ENCODE measurements around the gene DAAM2.

Gene DAAM2

DNA sequence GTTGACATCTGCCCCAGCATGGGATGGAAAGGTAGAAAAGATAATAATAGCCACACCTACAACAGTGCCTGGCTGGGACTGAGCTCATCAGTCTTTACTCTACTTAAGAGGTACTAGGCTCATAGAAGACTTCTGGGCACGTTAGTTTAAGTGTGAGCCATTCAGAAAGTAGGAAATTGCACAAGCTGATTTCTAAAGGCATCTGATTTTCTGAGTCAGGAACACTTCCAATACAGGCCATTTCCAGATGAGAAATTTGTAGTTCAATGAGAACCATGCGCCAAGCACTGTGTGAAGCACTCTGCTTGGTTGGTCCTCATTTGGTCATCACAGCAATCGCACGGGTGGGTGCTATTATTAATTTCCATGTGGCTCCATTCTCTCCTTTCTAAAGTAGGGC is 99.8 kb downstream of the DAAM2 start:
- no peak for DNase-seq

DNA sequence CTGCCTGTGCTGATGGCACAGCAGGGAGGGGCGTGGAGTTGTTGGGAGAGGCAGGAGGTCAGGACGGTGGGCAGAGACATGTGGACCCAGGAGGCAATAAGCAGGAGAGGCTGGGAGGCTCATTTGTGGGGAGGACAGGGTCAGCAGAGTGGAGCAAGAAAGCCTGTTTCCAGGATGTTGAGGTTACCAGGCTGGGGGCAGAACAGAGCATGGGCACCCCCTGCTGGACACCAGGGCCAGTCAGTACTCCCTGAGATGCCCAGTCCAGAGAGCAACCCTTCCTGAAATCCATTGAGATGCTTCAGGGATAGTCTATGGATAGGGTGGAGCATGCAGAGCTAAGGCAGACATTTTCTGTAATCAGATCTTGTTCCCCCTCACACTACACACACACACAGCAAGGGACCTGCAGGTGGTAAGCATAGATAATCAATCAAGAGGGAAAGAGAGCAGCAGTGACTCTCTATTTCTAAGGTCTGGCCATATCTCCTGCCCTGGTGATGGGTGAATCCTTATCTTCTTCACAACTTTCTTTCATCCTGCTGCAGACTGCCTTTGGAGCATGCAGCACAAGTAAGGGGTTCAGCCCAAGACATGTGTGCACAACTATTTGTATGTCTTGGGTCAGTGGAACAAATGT is 100.4 kb downstream of the DAAM2 start:
- peak; percentile 44 for DNase-seq

DNA sequence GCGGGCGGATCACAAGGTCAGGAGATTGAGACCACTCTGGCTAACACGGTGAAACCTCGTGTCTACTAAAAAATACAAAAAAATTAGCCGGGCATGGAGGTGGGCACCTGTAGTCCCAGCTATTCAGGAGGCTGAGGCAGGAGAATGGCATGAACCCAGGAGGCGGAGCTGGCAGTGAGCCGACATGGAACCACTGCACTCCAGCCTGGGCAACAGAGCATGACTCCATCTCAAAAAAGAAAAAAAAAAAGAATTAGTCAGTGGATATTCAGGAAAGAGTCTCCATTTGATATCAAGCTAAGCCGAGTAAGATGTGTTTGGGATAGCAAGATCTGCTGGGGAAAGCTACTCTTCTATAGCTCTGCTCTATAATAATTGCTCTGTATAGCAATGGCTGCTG is 101.1 kb downstream of the DAAM2 start:
- no peak for DNase-seq

DNA sequence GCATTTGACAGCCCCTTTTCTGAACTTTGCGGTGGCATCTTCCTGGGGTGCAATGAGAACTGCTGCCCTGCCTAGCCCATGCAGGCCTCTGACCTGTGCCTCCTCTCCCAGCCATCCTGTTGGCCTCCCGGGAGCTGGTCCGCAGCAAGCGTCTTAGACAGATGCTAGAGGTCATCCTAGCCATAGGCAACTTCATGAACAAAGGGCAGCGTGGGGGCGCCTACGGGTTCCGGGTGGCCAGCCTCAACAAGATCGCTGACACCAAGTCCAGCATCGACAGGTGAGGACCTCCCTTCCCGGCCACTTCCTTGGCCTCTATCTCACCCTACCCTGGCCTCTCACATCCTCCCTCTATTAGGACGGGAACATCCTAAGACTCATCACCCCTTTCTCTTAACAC is 104.5 kb downstream of the DAAM2 start:
- no peak for DNase-seq

DNA sequence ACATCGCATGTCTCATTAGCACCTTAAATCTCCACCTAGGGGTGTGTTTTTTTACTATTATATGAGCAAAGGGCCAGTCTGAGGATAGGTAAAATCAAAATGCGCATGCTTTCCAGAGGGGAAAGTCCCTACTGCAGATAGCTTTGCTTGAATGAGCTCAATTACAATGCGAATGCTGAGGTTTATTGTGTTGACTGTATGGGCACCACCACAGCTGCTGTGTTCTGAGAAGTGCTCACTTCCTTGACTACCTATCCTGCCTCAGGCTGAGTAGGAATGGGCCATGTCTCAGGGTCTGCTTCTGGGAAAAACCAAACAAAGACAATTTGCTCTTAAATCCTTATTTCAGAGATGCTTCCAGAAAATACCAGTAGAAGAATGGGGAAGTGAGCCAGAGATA is 105.5 kb downstream of the DAAM2 start:
- DNase-seq: no peak

DNA sequence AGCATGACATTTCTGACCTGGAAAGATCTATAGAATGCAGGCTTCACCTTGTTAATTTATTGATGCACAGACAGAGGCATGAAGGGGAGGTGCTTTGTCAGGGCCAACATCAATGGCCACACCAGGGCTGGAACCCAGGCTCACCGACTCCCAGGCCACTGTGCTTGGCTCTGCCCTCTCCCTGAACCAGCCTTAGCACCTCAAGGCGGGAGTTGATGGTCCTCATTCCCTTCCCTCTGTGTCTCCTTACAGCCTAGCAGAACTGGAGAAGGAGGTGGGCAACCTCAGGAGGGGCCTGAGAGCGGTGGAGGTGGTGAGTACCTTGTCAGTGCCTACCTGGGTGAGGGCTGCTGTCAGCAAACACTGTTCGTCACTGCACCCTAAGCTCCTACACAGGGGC is 106.4 kb downstream of the DAAM2 start:
- DNase-seq: no peak

DNA sequence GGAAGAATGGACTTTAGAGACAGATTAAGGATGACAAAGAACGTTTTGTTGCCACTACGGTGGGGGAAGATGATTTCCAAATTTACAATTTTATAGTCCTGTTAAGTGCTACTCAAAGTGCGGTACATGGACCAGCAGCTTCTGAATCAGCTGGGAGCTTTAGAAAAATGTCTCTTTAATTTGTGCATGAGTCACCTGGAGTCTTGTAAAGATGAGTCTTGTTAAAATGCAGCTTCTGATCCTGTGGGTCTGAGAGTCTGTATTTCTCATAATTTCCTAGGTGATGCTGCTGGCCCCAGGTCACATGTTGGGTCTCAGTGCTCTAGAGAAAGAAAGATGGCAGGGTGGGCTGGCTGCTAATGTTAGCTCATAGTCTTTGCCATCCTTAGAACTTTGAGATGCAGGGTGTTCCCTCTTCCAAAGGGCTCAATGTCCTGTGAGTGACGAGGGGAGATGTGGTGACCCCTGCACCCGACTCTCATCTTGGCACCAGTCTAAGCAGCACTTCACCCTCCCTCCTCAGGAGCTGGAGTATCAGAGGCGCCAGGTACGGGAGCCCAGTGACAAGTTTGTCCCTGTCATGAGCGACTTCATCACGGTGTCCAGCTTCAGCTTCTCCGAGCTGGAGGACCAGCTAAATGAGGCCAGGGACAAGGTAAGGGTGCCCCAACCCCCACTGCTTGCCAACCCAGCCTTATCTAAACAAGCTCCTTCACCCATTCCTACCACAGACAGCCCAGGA is 107.5 kb downstream of the DAAM2 start:
- no peak for DNase-seq

DNA sequence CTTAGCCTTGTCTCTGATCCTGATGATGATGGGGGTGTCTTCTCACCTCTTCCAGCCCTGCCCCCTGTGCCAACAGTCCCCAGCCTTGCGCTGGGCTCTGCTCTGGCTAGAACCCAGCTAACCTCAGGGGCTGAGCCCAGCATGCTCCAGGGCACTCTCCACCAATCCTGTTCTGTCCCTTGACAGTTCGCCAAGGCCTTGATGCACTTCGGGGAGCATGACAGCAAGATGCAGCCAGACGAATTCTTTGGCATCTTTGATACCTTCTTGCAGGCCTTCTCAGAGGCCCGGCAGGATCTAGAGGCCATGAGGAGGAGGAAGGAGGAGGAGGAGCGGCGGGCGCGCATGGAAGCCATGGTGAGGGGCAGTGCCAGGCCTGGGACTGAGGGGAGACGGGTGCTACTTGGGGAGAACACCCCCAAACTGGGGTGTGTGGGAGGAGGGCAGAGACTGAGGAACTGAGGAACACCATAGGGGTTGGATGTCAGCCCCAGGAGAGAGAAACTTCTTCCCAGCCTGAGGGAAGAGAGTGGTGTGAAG is 109.0 kb downstream of the DAAM2 start:
- DNase-seq: no peak

DNA sequence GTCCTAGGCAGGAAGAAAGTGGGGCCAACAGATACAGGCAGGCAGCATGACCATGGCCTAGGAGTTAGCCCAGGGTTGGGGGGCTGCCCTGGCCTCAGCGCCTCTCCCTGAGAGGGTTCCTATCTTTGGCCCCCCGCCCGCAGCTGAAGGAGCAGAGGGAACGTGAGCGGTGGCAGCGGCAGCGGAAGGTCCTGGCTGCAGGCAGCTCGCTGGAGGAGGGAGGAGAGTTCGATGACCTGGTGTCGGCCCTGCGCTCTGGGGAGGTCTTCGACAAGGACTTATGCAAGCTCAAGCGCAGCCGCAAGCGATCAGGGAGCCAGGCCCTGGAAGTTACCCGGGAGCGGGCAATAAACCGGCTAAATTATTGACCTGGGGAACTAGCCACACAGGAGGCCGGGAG is 109.5 kb downstream of the DAAM2 start:
- DNase-seq: no peak

DNA sequence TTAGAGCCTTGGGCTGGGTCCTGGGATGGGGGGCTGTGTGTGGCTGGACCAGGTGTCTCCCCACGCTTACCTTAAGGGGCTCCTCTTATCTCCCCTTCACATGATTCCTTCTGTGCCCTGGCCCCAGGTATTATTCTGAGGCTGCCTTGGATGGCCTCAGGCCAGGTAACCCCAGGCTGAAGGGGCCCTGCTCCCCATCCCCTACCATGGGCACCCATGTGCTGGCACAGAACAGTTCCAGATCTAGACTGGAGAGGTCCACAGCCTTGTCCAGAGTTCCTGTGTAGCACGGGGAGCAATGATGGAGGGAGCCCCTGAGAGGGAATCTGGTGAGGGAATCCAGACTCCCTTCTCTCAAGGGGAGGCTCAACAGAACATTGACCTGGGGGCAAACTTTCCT is 110.0 kb downstream of the DAAM2 start:
- DNase-seq: no peak

DNA sequence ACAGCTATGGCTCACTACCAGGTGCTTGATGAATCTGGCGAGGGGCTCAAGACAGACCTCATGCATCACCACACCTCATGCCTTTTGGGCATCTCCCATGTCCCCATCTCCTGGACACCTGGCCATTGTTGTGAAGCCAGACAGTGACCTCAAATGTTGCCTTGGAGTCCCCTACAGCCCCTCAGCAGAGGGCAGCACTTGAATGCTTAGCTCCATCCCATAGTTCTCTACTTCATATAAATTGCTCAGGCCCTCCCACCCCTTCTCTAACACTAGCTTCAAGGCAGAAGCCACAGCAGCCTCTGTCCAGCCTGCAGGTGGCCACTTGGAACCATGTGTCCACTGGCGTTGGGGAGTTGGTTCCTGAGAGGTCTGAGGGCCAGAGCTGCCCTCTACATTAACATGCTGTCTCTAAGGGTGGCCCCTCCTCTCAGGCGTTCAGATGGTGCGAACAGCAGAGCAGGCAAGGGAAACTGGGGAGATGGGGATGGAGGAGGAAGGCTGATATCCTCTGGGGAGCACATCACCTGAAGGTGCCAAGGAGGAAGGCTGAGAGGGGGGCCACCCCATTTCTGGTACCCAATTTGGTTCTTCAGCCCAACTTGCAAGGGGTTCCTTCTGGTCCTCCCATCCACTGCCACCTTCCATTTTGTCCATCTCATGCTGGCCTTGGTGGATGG is 110.8 kb downstream of the DAAM2 start:
- DNase-seq: no peak

DNA sequence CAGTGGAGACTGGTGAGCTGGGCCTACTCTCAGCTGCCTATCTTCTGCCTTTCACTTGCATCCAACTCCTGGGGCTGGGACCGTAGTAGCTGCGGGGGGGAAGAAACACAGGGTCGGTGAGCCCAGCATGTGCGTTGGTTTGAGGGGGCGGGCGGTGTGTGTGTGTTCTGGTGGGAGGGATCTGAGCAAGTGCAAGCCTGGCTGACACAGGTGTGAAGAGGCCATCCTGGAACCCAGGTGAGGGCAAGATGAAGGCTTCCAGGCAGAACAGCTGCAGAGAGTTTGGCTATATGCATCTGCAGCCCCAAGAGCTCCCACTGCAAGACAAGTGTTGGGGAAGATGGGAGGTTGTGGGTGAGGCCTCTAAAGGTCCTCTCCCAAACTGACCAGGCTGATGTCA is 111.5 kb downstream of the DAAM2 start:
- no peak for DNase-seq

DNA sequence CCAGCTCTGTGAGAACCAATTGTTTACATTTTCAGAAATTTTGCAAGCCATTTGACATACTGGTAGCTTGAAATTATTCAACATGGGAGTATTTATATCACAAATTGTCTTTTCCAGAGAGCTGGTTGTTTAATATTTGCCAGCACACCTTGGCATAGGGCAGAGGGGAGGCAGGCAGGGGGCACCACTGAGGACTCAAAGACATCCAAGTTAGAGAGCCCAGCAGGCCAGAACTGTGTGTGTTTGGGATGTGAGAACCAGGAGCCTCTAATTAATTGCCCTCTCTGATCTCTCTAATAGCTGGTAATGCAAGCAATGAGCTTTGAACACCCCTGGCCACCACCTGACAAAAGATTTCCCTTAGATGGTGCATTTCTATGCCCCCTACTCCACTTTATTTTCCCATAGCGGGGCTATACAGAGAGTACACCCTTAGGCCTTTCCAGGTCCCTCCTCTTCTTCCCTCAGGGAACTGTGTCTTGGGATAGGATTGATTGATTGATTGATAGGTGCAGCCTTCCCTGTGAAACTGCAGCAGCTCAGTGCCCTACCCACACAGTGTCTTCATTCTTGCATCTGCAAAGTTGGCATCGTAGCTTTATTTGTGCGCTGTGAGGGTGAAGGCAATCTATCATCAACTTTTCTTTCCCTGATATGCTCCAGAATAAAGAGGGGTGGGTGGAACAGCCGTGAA is 112.9 kb downstream of the DAAM2 start:
- no peak for DNase-seq

DNA sequence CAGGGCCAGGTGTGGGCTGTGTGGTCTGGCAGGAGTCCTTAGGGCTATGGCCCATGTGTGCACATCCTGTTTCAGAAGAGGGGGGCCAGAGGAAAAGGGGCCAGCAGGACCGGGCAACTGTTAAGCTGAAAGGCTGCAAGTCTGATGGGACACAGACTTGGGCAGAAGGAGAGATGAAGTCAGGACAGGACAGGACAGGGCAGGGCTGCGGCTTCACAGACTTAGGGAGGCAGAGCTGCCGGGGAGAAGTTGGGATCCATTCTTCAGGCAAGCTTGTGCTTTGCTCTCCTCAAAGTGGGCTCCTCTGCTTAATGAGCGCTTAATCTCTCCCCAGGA is 113.4 kb downstream of the DAAM2 start:
- DNase-seq: no peak

DNA sequence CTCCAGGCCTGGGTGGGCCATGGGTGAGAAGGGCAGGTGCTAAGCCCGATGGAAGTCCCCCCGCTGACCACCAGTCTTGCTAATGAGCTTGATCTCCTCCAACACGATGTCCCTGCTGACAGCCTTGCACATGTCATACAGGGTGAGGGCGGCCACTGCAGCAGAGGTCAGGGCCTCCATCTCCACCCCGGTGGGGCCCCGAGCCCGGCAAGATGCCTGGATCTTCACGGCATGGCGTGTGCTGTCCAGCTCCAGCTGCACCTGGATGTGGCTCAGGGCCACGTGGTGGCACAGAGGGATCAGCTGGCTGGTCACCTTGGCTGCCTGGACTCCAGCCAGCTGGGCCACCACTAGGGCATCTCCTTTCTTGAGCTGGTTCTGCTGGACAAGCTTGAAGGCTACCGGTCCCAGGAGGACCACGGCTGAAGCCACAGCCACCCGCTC is 114.2 kb downstream of the DAAM2 start:
- no peak for DNase-seq

DNA sequence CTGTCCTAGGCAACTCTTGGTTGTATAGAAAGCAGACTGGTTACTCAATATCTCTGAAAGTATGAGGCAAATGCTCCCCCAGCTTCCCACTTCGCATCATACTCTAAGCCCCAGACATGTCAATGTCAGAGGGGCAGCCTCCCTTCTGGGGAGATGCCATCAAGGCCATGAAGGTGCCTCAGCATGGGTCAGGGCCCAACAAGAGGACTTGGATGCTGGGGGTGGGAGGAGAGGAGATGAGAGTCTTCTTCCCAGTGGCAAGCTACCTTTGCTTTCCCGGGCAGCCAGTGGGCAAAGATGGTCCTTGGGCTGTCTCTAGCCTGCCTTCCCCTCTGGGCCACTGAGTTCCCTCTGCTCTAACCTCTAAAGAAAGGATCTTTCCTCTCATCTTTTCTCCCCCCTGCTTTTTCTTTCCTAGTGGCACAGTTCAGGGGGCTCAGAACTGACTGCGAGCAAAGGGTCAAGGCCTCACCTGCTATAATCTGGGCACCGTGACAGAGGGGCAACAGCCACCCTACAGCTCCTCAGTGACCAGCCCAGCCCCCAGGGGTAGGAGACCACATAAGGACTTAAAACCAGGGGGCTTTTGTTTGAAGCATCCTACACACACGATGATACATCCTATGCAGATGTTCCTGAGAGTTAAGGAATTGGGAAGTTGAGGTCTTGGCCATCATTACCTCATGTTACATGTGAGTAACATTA is 115.8 kb downstream of the DAAM2 start:
- no peak for DNase-seq

DNA sequence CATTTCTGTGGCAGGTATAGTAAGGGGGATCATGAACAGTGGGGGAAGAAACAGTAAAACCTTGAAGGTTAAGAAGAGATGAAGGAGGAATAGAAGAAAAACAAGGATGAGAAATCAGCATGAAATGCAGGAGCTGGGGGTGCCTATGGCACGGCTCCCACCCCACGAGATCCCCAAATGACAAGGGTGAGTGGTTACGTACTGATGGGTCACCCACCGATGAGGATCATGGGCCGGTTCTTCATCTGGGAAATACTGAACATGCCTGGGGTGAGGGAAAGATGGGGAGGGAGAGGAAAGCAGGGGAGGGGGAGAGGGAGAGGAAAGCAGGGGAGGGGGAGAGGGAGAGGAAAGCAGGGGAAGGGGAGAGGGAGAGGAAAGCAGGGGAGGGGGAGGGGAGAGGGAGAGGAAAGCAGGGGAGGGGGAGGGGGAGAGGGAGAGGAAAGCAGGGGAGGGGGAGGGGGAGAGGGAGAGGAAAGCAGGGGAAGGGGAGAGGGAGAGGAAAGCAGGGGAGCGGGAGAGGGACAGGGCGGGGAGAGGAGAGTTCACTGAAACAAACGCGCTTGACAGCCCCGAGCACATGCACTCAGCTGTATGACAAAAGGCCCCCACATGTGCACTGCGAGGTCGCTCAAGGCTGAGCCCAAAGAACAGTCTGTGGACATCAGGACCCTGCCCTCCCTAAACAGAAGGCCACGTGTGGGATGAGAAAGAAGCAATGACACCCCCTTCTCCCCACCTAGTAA is 116.8 kb downstream of the DAAM2 start:
- DNase-seq: no peak

DNA sequence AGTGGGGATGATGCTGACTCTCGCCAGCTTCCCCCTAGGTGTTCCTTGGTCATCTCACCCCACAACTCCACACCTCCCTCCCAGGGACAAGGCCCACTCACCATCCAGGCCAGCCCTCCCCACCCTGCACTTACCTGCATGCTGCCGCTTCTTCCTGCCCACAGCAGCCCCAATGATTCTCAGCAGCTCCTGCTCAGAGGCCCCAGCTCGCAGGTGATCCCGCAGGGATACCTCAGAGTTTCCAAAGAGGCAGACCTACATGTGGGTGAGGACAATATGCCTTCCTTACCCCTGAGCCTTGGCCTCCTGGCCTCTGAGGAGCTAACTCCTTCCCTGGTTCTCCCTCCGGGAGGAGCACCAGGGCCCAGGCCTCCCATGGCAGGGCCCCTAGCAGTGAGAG is 117.5 kb downstream of the DAAM2 start:
- DNase-seq: no peak

DNA sequence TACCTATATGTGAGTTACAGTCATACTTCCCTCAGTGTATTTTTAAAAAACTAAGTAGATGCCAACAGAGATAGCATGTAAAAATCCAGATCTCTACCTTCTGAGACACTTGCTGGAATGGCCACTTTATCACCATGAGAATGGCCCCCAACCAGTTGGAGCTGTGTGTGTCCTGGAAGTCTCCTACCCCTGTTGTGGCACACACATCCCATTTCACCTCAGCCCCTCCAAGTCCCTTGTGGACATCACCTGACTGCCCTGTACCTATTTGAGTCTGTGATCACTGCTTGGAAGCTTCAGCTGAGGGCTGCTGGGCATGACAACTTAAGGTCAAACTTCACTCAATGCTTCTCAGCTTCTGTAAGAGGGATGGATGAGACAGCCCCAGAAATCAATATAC is 118.0 kb downstream of the DAAM2 start:
- no peak for DNase-seq

DNA sequence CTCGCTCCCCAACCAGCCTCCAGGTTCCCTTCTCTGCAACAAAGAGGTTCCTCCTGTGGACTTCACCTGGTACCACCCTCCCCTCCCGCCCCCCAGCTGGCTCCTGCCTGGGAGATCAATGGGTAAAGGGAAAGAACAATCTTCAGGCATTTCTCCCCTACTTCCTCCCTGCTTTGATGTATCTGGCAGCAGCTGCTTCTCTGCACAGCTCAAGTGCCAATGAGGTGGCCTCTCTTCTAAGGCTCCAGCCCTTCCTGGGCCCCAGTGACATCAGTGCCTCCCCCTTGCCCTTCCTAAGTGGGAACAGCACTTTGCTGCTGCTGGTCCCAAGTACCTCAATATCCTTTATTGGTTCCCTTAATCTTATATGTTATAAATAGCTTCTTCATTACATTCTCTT is 118.6 kb downstream of the DAAM2 start:
- no peak for DNase-seq

DNA sequence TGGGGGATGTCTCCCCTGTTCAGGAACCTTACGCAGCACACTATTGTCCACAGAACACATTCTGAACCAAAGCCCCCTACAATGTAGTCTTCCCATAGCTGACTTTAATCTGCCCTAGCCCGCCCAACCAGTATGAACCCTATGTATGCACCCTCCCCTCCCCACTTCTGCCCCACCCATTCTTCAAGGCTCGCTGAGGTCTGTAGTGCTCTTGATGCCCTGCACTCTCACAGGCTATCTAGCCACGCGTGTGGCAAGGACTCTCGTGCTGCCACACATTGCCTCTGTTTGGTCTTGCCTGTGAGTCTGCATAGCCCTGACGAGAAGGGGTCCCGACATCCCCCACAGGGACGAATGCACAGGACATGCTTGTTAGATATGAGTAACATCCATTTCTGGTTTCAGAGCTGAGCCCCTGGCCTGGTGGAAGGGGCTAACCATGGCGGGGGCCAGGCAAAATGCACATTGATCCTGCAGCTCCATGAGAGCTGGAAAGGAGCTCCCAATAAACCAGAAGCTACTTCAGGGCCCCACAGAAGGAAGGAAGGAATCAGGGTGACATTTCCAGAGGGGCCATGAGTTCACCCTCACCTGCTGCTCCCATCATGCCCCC is 119.4 kb downstream of the DAAM2 start:
- no peak for DNase-seq

DNA sequence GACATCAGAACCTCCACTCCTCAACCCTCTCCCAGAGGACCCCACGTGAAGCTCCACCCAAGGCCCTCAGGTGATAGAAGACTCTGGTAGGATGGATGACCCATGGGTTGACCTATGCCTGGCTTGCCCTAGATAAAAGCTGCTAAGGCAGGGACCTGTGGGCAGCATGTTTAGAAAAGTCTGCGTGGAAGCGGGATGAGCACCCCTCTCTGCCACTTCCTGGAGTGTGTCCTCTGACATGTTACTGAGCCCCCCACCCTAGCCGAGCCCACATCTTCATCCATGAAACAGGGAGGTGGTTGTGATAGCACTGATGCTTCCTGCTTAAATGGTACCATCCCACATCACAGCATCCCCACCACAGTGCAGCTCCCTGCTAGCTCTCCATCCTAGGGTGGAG is 120.3 kb downstream of the DAAM2 start:
- no peak for DNase-seq
